Smooth muscle cell (in vitro differentiated cells): Measurements from ENCODE around the gene CARTPT. TPM values are rescaled to one million over a fixed set of nuclear protein-coding genes. Genes with fewer than 3 reads are reported as not detected.

Experiments
- DNase-seq: peaks from one replicate; lab custom pipeline; 2025; ENCODE audit not compliant: unreplicated experiment; lab: John Stamatoyannopoulos, UW
- H2AFZ ChIP-seq: fragments of 200-600 bp; sonication (generic); 2 replicates; pipeline ENCODE4 v1.6.0; 2016; ENCODE audit warnings: antibody characterized with exemption, low read depth, mild to moderate bottlenecking
- H3F3A ChIP-seq: fragments of 200-600 bp; sonication (generic); 2 replicates; pipeline ENCODE4 v1.6.0; 2017; ENCODE audit warnings: antibody characterized with exemption, low read depth
- H3K27ac ChIP-seq: fragments of 200-600 bp; sonication (generic); 2 replicates; pipeline ENCODE4 v1.5.1; 2016; ENCODE audit warnings: low read depth, mild to moderate bottlenecking
- H3K27me3 ChIP-seq: fragments of 200-600 bp; sonication (generic); 2 replicates; pipeline ENCODE4 v1.6.1; 2016; ENCODE audit warnings: low read depth, mild to moderate bottlenecking
- H3K36me3 ChIP-seq: fragments of 200-600 bp; sonication (generic); 2 replicates; pipeline ENCODE4 v1.5.1; 2016; ENCODE audit warnings: low read depth
- H3K4me1 ChIP-seq: fragments of 200-600 bp; sonication (generic); 2 replicates; pipeline ENCODE4 v1.5.1; 2016; ENCODE audit warnings: low read depth
- H3K4me2 ChIP-seq: fragments of 200-600 bp; sonication (generic); 2 replicates; pipeline ENCODE4 v1.6.0; 2016; ENCODE audit warnings: mild to moderate bottlenecking
- H3K4me3 ChIP-seq: fragments of 200-600 bp; sonication (generic); 2 replicates; pipeline ENCODE4 v1.5.1; 2016; ENCODE audit warnings: mild to moderate bottlenecking
- H3K79me2 ChIP-seq: fragments of 200-600 bp; sonication (generic); 2 replicates; pipeline ENCODE4 v1.6.0; 2016; ENCODE audit warnings: low read depth, mild to moderate bottlenecking
- H3K9ac ChIP-seq: fragments of 200-600 bp; sonication (generic); 2 replicates; pipeline ENCODE4 v1.6.0; 2016; ENCODE audit warnings: low read depth
- H3K9me3 ChIP-seq: fragments of 200-600 bp; sonication (generic); replicated peaks from 2 replicates; pipeline ENCODE4 v1.5.1; 2016; ENCODE audit warnings: low read depth
- H4K20me1 ChIP-seq: fragments of 200-600 bp; sonication (generic); 2 replicates; pipeline ENCODE4 v1.6.0; 2016; ENCODE audit warnings: low read depth
- WGBS: methylation state at CpG from one replicate; pipeline ENCODE4 v1.1.7; 2016; ENCODE audit warnings: low lambda C conversion rate; 5-methylcytosine and 5-hydroxymethylcytosine counted together
- polyA plus RNA-seq: library from polyadenylated mRNA; unstranded; fragments of >200 nt; fragmentation: Nextera tagmentation; extraction: Ambion mirVana; gene quantifications from 2 replicates; pipeline ENCODE4 v1.2.1, GENCODE V29; 2016
- total RNA-seq: library from RNA; depleted of rRNA; stranded (reverse); fragments of >200 nt; gene quantifications from 2 replicates; pipeline ENCODE4 v1.2.3, GENCODE V29; 2014
- TF ChIP-seq, protein P1 (sequence below): fragments of 200-600 bp; sonication (generic); IDR thresholded peaks from 2 replicates; pipeline ENCODE4 v1.5.1; 2017; ENCODE audit warnings: borderline replicate concordance, mild to moderate bottlenecking, antibody characterized with exemption; ENCODE audit not compliant: insufficient read depth, poor library complexity, severe bottlenecking

CARTPT gene
- total RNA-seq (not detected in 2 replicates), polyA plus RNA-seq (not detected in 2 replicates)

DNA sequence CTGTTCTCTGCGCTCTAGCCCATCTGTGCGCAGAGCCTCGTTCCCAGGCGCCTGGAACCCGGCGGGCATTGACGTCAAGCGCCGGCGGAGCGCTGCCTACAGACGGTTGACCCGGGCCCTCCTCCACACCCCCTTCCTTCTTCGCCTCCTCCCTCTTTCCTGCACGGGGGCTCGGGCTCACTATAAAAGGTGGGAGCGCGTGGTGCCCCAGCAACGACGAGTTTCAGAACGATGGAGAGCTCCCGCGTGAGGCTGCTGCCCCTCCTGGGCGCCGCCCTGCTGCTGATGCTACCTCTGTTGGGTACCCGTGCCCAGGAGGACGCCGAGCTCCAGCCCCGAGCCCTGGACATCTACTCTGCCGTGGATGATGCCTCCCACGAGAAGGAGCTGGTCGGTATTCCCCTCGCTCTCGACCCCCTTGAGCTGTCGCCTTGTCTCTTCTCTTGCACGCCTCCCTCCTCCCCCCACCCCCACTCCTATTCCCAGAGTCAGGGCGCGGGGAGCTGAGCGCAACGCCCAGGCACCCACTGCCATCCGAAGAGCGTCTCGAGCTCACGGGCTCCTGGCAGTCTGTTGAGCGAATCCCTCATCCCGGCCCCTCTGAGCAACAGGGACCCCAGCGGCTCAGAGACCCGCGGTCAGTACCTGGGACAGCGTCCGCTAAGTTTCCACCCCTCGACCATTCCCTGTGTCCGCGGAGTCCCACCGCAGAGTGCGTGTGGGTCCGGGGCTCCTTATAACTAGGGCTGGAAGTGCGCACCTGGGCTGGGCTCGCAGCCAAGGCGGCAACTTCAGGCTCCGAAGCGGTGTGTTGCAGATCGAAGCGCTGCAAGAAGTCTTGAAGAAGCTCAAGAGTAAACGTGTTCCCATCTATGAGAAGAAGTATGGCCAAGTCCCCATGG lies at the start of gene CARTPT:
CARTPT (plus strand) TSS at position 213 of the 902 bp plus-strand sequence; CDS start at position 232, 19 bp downstream.
- Histone ChIP-seq H3K4me3 (no peak within 1 kb of the TSS), H3K27me3 (peaks cover 96% of the 10 kb centered on the region), H3K4me1 (no peaks in the 10 kb centered on the region), H3K9ac (no peak within 1 kb of the TSS), H3K4me2 (no peak within 1 kb of the TSS), H3F3A (no peaks in the 10 kb centered on the region), H3K27ac (no peak within 1 kb of the TSS), H3K36me3 (no peaks in the 10 kb centered on the region), H4K20me1 (no peaks in the 10 kb centered on the region), H3K79me2 (no peaks in the 10 kb centered on the region), H3K9me3 (no peaks in the 10 kb centered on the region), H2AFZ (no peak within 1 kb of the TSS)
- 15% methylated on average over 54 of the region's 65 CpGs for WGBS
- TF ChIP-seq, protein P1, sequence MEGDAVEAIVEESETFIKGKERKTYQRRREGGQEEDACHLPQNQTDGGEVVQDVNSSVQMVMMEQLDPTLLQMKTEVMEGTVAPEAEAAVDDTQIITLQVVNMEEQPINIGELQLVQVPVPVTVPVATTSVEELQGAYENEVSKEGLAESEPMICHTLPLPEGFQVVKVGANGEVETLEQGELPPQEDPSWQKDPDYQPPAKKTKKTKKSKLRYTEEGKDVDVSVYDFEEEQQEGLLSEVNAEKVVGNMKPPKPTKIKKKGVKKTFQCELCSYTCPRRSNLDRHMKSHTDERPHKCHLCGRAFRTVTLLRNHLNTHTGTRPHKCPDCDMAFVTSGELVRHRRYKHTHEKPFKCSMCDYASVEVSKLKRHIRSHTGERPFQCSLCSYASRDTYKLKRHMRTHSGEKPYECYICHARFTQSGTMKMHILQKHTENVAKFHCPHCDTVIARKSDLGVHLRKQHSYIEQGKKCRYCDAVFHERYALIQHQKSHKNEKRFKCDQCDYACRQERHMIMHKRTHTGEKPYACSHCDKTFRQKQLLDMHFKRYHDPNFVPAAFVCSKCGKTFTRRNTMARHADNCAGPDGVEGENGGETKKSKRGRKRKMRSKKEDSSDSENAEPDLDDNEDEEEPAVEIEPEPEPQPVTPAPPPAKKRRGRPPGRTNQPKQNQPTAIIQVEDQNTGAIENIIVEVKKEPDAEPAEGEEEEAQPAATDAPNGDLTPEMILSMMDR: no peak
- DNase-seq: no peak

DNA sequence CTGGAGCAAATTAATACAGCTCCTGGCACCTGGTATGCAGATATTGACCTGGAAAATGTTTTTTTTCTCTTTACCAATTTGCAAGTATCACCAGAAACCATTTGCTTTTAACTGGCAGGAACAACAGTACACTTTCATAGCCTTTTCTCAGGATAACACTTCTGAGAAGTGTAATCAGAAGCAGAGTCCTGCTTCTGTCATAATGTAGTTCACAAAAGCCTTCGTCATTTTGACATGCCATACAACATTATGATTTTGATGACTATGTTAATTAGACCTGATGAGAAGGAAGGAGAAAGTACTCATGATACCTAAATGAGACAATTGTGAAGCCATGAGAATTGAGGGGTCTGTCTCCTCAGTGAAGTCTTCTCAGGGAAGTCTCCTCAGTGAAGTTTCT lies 41.1 kb upstream of the CARTPT start:
- DNase-seq: no peak
- Histone ChIP-seq H3K79me2 (no peaks in the 10 kb centered on the region), H3F3A (no peaks in the 10 kb centered on the region), H3K9me3 (no peaks in the 10 kb centered on the region), H3K4me3 (no peak overlapping the region), H3K27me3 (peaks cover 21% of the 10 kb centered on the region), H3K4me2 (no peak overlapping the region), H4K20me1 (no peaks in the 10 kb centered on the region), H3K36me3 (no peaks in the 10 kb centered on the region), H3K9ac (no peak overlapping the region), H2AFZ (no peak overlapping the region), H3K4me1 (no peaks in the 10 kb centered on the region), H3K27ac (no peak overlapping the region)
- TF ChIP-seq, protein P1: no peak
- 87% methylated on average over 1 of the region's 1 CpG for WGBS

DNA sequence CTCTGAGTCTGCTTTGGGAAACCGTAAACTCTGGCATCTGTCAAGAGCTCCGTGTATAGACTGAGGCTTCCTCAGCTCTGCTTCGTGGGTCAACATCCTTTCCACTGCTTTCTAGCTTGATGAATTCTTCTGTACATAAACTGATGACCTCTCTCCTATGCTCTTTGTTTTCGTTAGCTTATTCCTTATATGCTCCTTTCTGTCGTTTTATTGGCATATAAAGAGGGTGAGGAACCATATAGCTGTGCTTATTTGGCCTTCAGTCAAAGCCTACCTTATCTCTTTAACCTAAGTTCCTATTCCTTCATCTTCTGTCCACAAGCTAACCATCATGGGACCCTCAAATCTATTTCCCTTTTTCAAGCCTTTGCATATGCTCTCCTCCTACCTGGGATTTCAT lies 39.4 kb upstream of the CARTPT start:
- Histone ChIP-seq H3K9ac (no peak overlapping the region), H3K27ac (no peak overlapping the region), H3K9me3 (no peaks in the 10 kb centered on the region), H2AFZ (no peak overlapping the region), H3K36me3 (no peaks in the 10 kb centered on the region), H3K27me3 (peaks cover 21% of the 10 kb centered on the region), H3K4me1 (no peaks in the 10 kb centered on the region), H3K4me3 (no peak overlapping the region), H3F3A (no peaks in the 10 kb centered on the region), H3K79me2 (no peaks in the 10 kb centered on the region), H4K20me1 (no peaks in the 10 kb centered on the region), H3K4me2 (no peak overlapping the region)
- TF ChIP-seq, protein P1: no peak
- WGBS: 84% methylated on average over 5 of the region's 5 CpGs
- no peak for DNase-seq
